Panc1 (cell line): ENCODE measurements around the gene CUL9. TPM values are rescaled to one million over a fixed set of nuclear protein-coding genes. Genes with fewer than 3 reads are reported as not detected.

Source experiments
- ATAC-seq: fragments of 200-7000 bp; cut with Tn5 transposase; 2 replicates; pipeline ENCODE4 v1.9.1; 2020; ENCODE audit warnings: mild to moderate bottlenecking, moderate library complexity
- BruUV-seq: library from RNA; stranded (reverse); fragments of 400-500 nt; replicated peaks from 2 replicates; lab custom pipeline; 2021; lab: Mats Ljungman, UMichigan
- CTCF ChIA-PET: fragments of 300-600 bp; sonication (Branson Sonifier 250); formaldehyde crosslinking; loops from one replicate; lab custom pipeline; 2022; ENCODE audit warnings: antibody characterized with exemption; lab: Charles Lee
- POLR2A ChIA-PET: fragments of 300-600 bp; sonication (Branson Sonifier 250); formaldehyde crosslinking; loops from one replicate; lab custom pipeline; 2022; ENCODE audit warnings: antibody characterized with exemption; lab: Charles Lee
- DNase-seq: peaks from one replicate; pipeline ENCODE4 v3.0.0-alpha.2; 2010; ENCODE audit warnings: low read depth, low spot score
- H3K27ac ChIP-seq: 2 replicates; pipeline ENCODE4 v1.5.1; 2011; ENCODE audit warnings: mild to moderate bottlenecking, low read length, inconsistent platforms
- H3K27me3 ChIP-seq: fragments of 200-500 bp; sonication (Bioruptor generic); 2 replicates; pipeline ENCODE4 v1.6.0; 2014; ENCODE audit warnings: low read length, inconsistent platforms; ENCODE audit not compliant: control insufficient read depth, insufficient read depth
- H3K36me3 ChIP-seq: fragments of 200-500 bp; sonication (Bioruptor generic); 2 replicates; pipeline ENCODE4 v1.5.1; 2014; ENCODE audit warnings: inconsistent platforms, mild to moderate bottlenecking, low read length, moderate library complexity; ENCODE audit not compliant: control insufficient read depth, insufficient read depth
- H3K4me1 ChIP-seq: 2 replicates; pipeline ENCODE4 v1.5.1; 2011; ENCODE audit warnings: inconsistent platforms, mild to moderate bottlenecking, low read length, moderate library complexity; ENCODE audit not compliant: control insufficient read depth, insufficient read depth
- H3K4me3 ChIP-seq, 2 experiments: 2 replicates each; pipeline ENCODE4 v1.5.1; 2011 to 2012; ENCODE audit warnings: low read depth in 2 of 2, low read length in 2 of 2, mild to moderate bottlenecking in 2 of 2, inconsistent platforms in 1 of 2, moderate library complexity in 1 of 2
- H3K9me3 ChIP-seq: fragments of 200-500 bp; sonication (Bioruptor generic); 2 replicates; pipeline ENCODE4 v1.5.1; 2014; ENCODE audit warnings: low read depth, mild to moderate bottlenecking, inconsistent platforms, low read length, moderate library complexity; ENCODE audit not compliant: control insufficient read depth, insufficient read depth
- CTCF ChIP-seq: fragments of 450-650 bp; IDR thresholded peaks from 2 replicates; pipeline ENCODE4 v1.5.1; 2017; ENCODE audit warnings: mild to moderate bottlenecking
- POLR2AphosphoS5 ChIP-seq: IDR thresholded peaks from 2 replicates; pipeline ENCODE4 v1.6.1; 2012; ENCODE audit warnings: mild to moderate bottlenecking, low read depth, low read length, moderate library complexity
- REST ChIP-seq, 2 experiments: IDR thresholded peaks; 2 replicates each; pipeline ENCODE4 v1.6.1; 2011 to 2012; ENCODE audit warnings: low read depth in 2 of 2, control low read depth in 1 of 2, low read length in 1 of 2, mild to moderate bottlenecking in 1 of 2, moderate library complexity in 1 of 2; ENCODE audit not compliant: insufficient read depth in 1 of 2
- SIN3A ChIP-seq: IDR thresholded peaks from 2 replicates; pipeline ENCODE4 v1.6.1; 2012; ENCODE audit warnings: low read depth, mild to moderate bottlenecking, low read length, moderate library complexity, borderline replicate concordance; ENCODE audit not compliant: insufficient read depth
- TCF7L2 ChIP-seq: IDR thresholded peaks from 2 replicates; pipeline ENCODE4 v1.6.1; 2011; ENCODE audit warnings: mild to moderate bottlenecking, low read depth, low read length, inconsistent platforms
- in situ Hi-C: cut with HindIII; loops from 2 replicates; pipeline ENCODE4 v1.10.0; 2016; ENCODE audit warnings: low sequenced_read_pairs, low pct_unique_long_range_greater_than_20kb
- intact Hi-C: fragments of 100-400 bp; cut with micrococcal nuclease; formaldehyde crosslinking; loops from one replicate; pipeline ENCODE4 v1.10.0; 2022; ENCODE audit not compliant: unreplicated experiment
- total RNA-seq: library from RNA; stranded (reverse); gene quantifications from one replicate; pipeline ENCODE4 v1.2.1, GENCODE V29; 2021; ENCODE audit not compliant: unreplicated experiment

Gene CUL9
- total RNA-seq, 1 experiment from 2014 or later, result 54.3 TPM

- ATAC-seq (no peak), DNase-seq (no peak)
- POLR2A ChIA-PET, result no interaction called here
- no peaks in the 10 kb centered on the region; the same call in 1 of the 2 replicates for H3K36me3 ChIP-seq
- no TSS peak for BruUV-seq
- TF ChIP-seq TCF7L2 (no peak), POLR2AphosphoS5 (no peak), REST (IDR thresholded peaks at IDR 0.05; ENCODE audit: insufficient read depth in 1 of 2, low read depth in 2 of 2, low read length in 1 of 2) (no peak), SIN3A (no peak)
- H3K27ac ChIP-seq, result no peak overlapping the region
- H3K4me3 ChIP-seq, result no peak overlapping the region
- no peaks in the 10 kb centered on the region for H3K4me1 ChIP-seq
- intact Hi-C loops, result no loop called here
- no peaks in the 10 kb centered on the region for H3K27me3 ChIP-seq
- CTCF ChIA-PET, result no interaction called here
- in situ Hi-C loops, result no loop called here
- no peaks in the 10 kb centered on the region for H3K9me3 ChIP-seq
These were observed 23.9 kb downstream of the CUL9 start for GRCh38 chr6:43205849-43206248.

GRCh38 chr6:43207286-43207685 is 25.3 kb downstream of the CUL9 start:
- H3K9me3 ChIP-seq, result no peaks in the 10 kb centered on the region
- TF ChIP-seq POLR2AphosphoS5 (no peak), REST (IDR thresholded peaks at IDR 0.05; ENCODE audit: insufficient read depth in 1 of 2, low read depth in 2 of 2, low read length in 1 of 2) (no peak), SIN3A (no peak), TCF7L2 (no peak), CTCF (no peak)
- POLR2A ChIA-PET, result no interaction called here

More at GRCh38 chr6:43207286-43207685, 25.3 kb downstream of the CUL9 start:
- DNase-seq (no peak), ATAC-seq (no peak)
- CTCF ChIA-PET, result no interaction called here
- intact Hi-C loops (no loop called here), in situ Hi-C loops (no loop called here)
- Histone ChIP-seq H3K36me3 (no peaks in the 10 kb centered on the region; the same call in 1 of the 2 replicates), H3K27me3 (no peaks in the 10 kb centered on the region), H3K4me1 (no peaks in the 10 kb centered on the region), H3K27ac (no peak overlapping the region), H3K4me3 (no peak overlapping the region)
- BruUV-seq, result no TSS peak
